GM19438 (cell line): ENCODE results near the gene MMS22L.

Source experiments
- ATAC-seq: cut with Tn5 transposase; IDR thresholded peaks from one replicate; pipeline ENCODE4 v1.9.1; 2021; ENCODE audit warnings: low read depth; ENCODE audit not compliant: unreplicated experiment

The MMS22L gene

GRCh38 chr6:97282726-97283617, at the start of gene MMS22L:
Gene MMS22L (minus strand): TSS chr6:97283216. CDS start chr6:97282477, 739 bp downstream.
- ATAC-seq, result peak; percentile 97

- no peak for ATAC-seq
These were observed 39.8 kb upstream of the MMS22L start for GRCh38 chr6:97322811-97323210.

- no peak for ATAC-seq
These were observed 39.2 kb upstream of the MMS22L start for GRCh38 chr6:97322226-97322625.

- no peak for ATAC-seq
These were observed 34.0 kb upstream of the MMS22L start for GRCh38 chr6:97316978-97317377.

GRCh38 chr6:97312241-97312640, 29.2 kb upstream of the MMS22L start:
- no peak for ATAC-seq

GRCh38 chr6:97306544-97307320, 23.7 kb upstream of the MMS22L start:
- no peak for ATAC-seq

GRCh38 chr6:97305414-97306066, 22.5 kb upstream of the MMS22L start:
- ATAC-seq, result no peak

GRCh38 chr6:97304701-97305100, 21.7 kb upstream of the MMS22L start:
- ATAC-seq, result no peak

- ATAC-seq, result no peak
These were observed 11.4 kb upstream of the MMS22L start for GRCh38 chr6:97294451-97294850.

GRCh38 chr6:97293198-97293696, 10.2 kb upstream of the MMS22L start:
- no peak for ATAC-seq

GRCh38 chr6:97292671-97293070, 9.7 kb upstream of the MMS22L start:
- no peak for ATAC-seq

GRCh38 chr6:97291896-97292295, 8.9 kb upstream of the MMS22L start:
- ATAC-seq, result no peak

- no peak for ATAC-seq
These were observed 6.3 kb upstream of the MMS22L start for GRCh38 chr6:97289332-97289731.

GRCh38 chr6:97288188-97288587, 5.2 kb upstream of the MMS22L start:
- ATAC-seq, result no peak

- ATAC-seq, result peak; percentile 3
These were observed 734 bp downstream of the MMS22L start for GRCh38 chr6:97282238-97282725.

- no peak for ATAC-seq
These were observed 2.2 kb downstream of the MMS22L start for GRCh38 chr6:97280766-97281165.

GRCh38 chr6:97275804-97276203, 7.2 kb downstream of the MMS22L start:
- no peak for ATAC-seq

- no peak for ATAC-seq
These were observed 13.2 kb downstream of the MMS22L start for GRCh38 chr6:97269821-97270220.

GRCh38 chr6:97262676-97263075, 20.3 kb downstream of the MMS22L start:
- no peak for ATAC-seq

GRCh38 chr6:97246842-97247241, 36.2 kb downstream of the MMS22L start:
- ATAC-seq, result no peak

- ATAC-seq, result no peak
These were observed 42.8 kb downstream of the MMS22L start for GRCh38 chr6:97240222-97240621.
